ENCODE data around the gene WDR62. TPM values are rescaled to one million over a fixed set of nuclear protein-coding genes. Genes with fewer than 3 reads are reported as not detected.

The WDR62 gene
- total and polyA plus RNA-seq, 2 of the 8 experiments (the other 6 are each of a cell fraction or from before 2014, with no cell fraction given): 28.2 to 39.5 TPM

- TF ChIP-seq RAD21 (IDR thresholded peaks at IDR 0.05 in 1 of 2, conservative IDR thresholded peaks at IDR 0.05 in 1 of 2; ENCODE audit: low read depth in 2 of 2, low read length in 2 of 2) (no peak), CTBP2 (IDR thresholded peaks at IDR 0.05; ENCODE audit: borderline replicate concordance, insufficient read depth, insufficient read length, low read length) (no peak), KDM5A (IDR thresholded peaks at IDR 0.05; ENCODE audit: low read length) (no peak), GABPA (IDR thresholded peaks at IDR 0.05; ENCODE audit: borderline replicate concordance, insufficient read depth, low read length) (no peak), TAF1 (IDR thresholded peaks at IDR 0.05; ENCODE audit: low read depth, low read length) (no peak), TCF12 (IDR thresholded peaks at IDR 0.05; ENCODE audit: low read depth, low read length) (no peak)
These were observed 31.6 kb downstream of the WDR62 start (continued) for GRCh38 chr19:36086326-36086725.
